ENCODE results near the gene MPPED2.

DNA sequence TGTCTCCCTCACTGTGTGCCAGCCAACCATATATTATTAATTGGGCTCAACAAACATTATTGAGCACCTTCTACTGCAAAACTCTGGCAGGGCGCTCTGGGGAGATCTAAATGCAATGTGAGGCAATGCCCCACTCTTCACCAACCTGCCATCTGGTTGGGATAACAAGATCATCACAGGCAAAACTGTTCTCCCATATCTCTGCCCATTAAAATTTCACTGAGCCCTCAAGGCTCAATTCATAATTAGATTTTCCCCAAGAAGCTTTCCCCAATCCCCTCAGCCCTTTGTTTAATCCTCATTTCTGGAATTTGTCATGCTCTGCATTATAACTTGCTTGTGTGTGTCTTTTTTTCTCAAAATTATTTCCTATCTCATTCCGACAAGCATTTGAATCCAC lies 156.6 kb downstream of the MPPED2 start:
- TF ChIP-seq SMC3 (IDR thresholded peaks at IDR 0.05; ENCODE audit: borderline replicate concordance, low read length), result no peak
- TF ChIP-seq BMI1 (IDR thresholded peaks at IDR 0.05; ENCODE audit: borderline replicate concordance), result no peak
- TF ChIP-seq, protein P1, sequence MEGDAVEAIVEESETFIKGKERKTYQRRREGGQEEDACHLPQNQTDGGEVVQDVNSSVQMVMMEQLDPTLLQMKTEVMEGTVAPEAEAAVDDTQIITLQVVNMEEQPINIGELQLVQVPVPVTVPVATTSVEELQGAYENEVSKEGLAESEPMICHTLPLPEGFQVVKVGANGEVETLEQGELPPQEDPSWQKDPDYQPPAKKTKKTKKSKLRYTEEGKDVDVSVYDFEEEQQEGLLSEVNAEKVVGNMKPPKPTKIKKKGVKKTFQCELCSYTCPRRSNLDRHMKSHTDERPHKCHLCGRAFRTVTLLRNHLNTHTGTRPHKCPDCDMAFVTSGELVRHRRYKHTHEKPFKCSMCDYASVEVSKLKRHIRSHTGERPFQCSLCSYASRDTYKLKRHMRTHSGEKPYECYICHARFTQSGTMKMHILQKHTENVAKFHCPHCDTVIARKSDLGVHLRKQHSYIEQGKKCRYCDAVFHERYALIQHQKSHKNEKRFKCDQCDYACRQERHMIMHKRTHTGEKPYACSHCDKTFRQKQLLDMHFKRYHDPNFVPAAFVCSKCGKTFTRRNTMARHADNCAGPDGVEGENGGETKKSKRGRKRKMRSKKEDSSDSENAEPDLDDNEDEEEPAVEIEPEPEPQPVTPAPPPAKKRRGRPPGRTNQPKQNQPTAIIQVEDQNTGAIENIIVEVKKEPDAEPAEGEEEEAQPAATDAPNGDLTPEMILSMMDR (IDR thresholded peaks at IDR 0.05 in 2 of 3, conservative IDR thresholded peaks at IDR 0.05 in 1 of 3; ENCODE audit: control insufficient read depth in 2 of 3, extremely low read depth in 1 of 3, insufficient read depth in 1 of 3, low read depth in 3 of 3, low read length in 3 of 3), result no peak
- TF ChIP-seq RAD21 (IDR thresholded peaks at IDR 0.05; ENCODE audit: insufficient read depth, low read depth, low read length), result no peak
- TF ChIP-seq ZNF274 (IDR thresholded peaks at IDR 0.05; ENCODE audit: insufficient read depth, insufficient read length), result no peak
- no peak for TF ChIP-seq POLR2A (IDR thresholded peaks at IDR 0.05; ENCODE audit: low read depth, low read length)
- no peak for TF ChIP-seq EP300 (IDR thresholded peaks at IDR 0.05; ENCODE audit: borderline replicate concordance in 1 of 2, control insufficient read depth in 1 of 2, low read depth in 2 of 2, low read length in 2 of 2)
- TF ChIP-seq GATAD2B (conservative IDR thresholded peaks at IDR 0.05; ENCODE audit: low read depth), result no peak

Measured in GM12878 (cell line).